ENCODE measurements around the gene VEGFC.

The VEGFC gene

GRCh38 chr4:176792326-176793059 lies at the start of gene VEGFC:
TSS of gene VEGFC (minus strand) at chr4:176792922. CDS start at chr4:176792311, 611 bp downstream.
- no peak for DNase-seq

GRCh38 chr4:176841711-176842112 lies 49.0 kb upstream of the VEGFC start:
- DNase-seq = no peak

GRCh38 chr4:176840166-176840565 lies 47.4 kb upstream of the VEGFC start:
- no peak for DNase-seq

GRCh38 chr4:176839656-176840055 lies 46.9 kb upstream of the VEGFC start:
- no peak for DNase-seq

- no peak for DNase-seq
Measured at GRCh38 chr4:176838601-176839433, 46.1 kb upstream of the VEGFC start.

- DNase-seq = no peak
Measured at GRCh38 chr4:176837169-176837895, 44.6 kb upstream of the VEGFC start.

GRCh38 chr4:176834531-176834930 lies 41.8 kb upstream of the VEGFC start:
- no peak for DNase-seq

- DNase-seq = no peak
Measured at GRCh38 chr4:176833400-176834175, 40.9 kb upstream of the VEGFC start.

- no peak for DNase-seq
Measured at GRCh38 chr4:176830971-176831370, 38.2 kb upstream of the VEGFC start.

GRCh38 chr4:176825586-176825985 lies 32.9 kb upstream of the VEGFC start:
- no peak for DNase-seq

GRCh38 chr4:176824645-176825366 lies 32.1 kb upstream of the VEGFC start:
- DNase-seq = no peak

- DNase-seq = no peak
Measured at GRCh38 chr4:176818531-176818930, 25.8 kb upstream of the VEGFC start.

- DNase-seq = no peak
Measured at GRCh38 chr4:176817204-176817603, 24.5 kb upstream of the VEGFC start.

- DNase-seq = no peak
Measured at GRCh38 chr4:176814770-176815169, 22.0 kb upstream of the VEGFC start.

- DNase-seq = no peak
Measured at GRCh38 chr4:176810481-176811249, 17.9 kb upstream of the VEGFC start.

- DNase-seq = no peak
Measured at GRCh38 chr4:176806778-176807375, 14.2 kb upstream of the VEGFC start.

GRCh38 chr4:176805155-176805554 lies 12.4 kb upstream of the VEGFC start:
- no peak for DNase-seq

- DNase-seq = no peak
Measured at GRCh38 chr4:176800891-176801534, 8.3 kb upstream of the VEGFC start.

GRCh38 chr4:176799653-176800052 lies 6.9 kb upstream of the VEGFC start:
- DNase-seq = no peak

GRCh38 chr4:176798540-176798939 lies 5.8 kb upstream of the VEGFC start:
- no peak for DNase-seq

All from NCI-H526 treated with DMSO at 0.1 percent for 48 hours (cell line).